IMR-90 (cell line): ENCODE data around the gene VAV1. TPM values are rescaled to one million over a fixed set of nuclear protein-coding genes. Genes with fewer than 3 reads are reported as not detected.

Experiments used
- ATAC-seq: fragments of 200-7000 bp; cut with Tn5 transposase; 2 replicates; pipeline ENCODE4 v1.9.1; 2020; ENCODE audit warnings: low read depth, mild to moderate bottlenecking, moderate library complexity
- BruUV-seq: library from RNA; stranded (reverse); fragments of 400-500 nt; replicated peaks from 2 replicates; lab custom pipeline; 2021; lab: Mats Ljungman, UMichigan
- CTCF ChIA-PET: fragments of 300-600 bp; formaldehyde crosslinking; extraction: SDS; loops from one replicate; lab custom pipeline; 2021; ENCODE audit warnings: antibody characterized with exemption; lab: Yijun Ruan, JAX
- POLR2A ChIA-PET: fragments of 300-600 bp; sonication (Branson Sonifier 250); formaldehyde crosslinking; loops from one replicate; lab custom pipeline; 2022; ENCODE audit warnings: antibody characterized with exemption; ENCODE audit not compliant: unreplicated experiment; lab: Charles Lee
- DNase-seq: peaks from one replicate; pipeline ENCODE4 v3.0.0; 2013
- H2AFZ ChIP-seq: replicated peaks from 2 replicates; pipeline ENCODE3; 2013; ENCODE audit warnings: low read length, mild to moderate bottlenecking; ENCODE audit not compliant: poor library complexity
- H2AK5ac ChIP-seq: 2 replicates; pipeline ENCODE4 v1.6.1; 2013; ENCODE audit warnings: low read depth, low read length, inconsistent platforms
- H2AK9ac ChIP-seq: replicated peaks from 2 replicates; pipeline ENCODE3; 2013; ENCODE audit warnings: mild to moderate bottlenecking, low read depth, low read length, moderate library complexity; ENCODE audit not compliant: poor library complexity
- H2BK120ac ChIP-seq: 2 replicates; pipeline ENCODE4 v1.6.1; 2013; ENCODE audit warnings: low read depth, low read length, inconsistent platforms
- H2BK15ac ChIP-seq: 3 replicates; pipeline ENCODE4 v1.6.1; 2013; ENCODE audit warnings: low read depth, low read length, inconsistent platforms
- H2BK20ac ChIP-seq: 2 replicates; pipeline ENCODE4 v1.6.1; 2013; ENCODE audit warnings: low read depth, mild to moderate bottlenecking, inconsistent platforms, low read length, moderate library complexity
- H2BK5ac ChIP-seq: 2 replicates; pipeline ENCODE4 v1.6.1; 2013; ENCODE audit warnings: mild to moderate bottlenecking, low read depth, low read length, inconsistent platforms; ENCODE audit not compliant: poor library complexity, severe bottlenecking
- H3K14ac ChIP-seq: replicated peaks from 2 replicates; pipeline ENCODE4 v1.6.1; 2013; ENCODE audit warnings: low read depth, low read length, inconsistent platforms
- H3K18ac ChIP-seq: 2 replicates; pipeline ENCODE4 v1.6.1; 2013; ENCODE audit warnings: low read depth, low read length, control low read depth
- H3K23ac ChIP-seq: 2 replicates; pipeline ENCODE4 v1.6.1; 2013; ENCODE audit warnings: low read depth, low read length, inconsistent platforms
- H3K27ac ChIP-seq: 2 replicates; pipeline ENCODE4 v1.5.1; 2013; ENCODE audit warnings: mild to moderate bottlenecking, control low read depth, low read length; ENCODE audit not compliant: insufficient read depth
- H3K27me3 ChIP-seq: 2 replicates; pipeline ENCODE4 v1.6.1; 2013; ENCODE audit warnings: low read length; ENCODE audit not compliant: control insufficient read depth, insufficient read depth
- H3K36me3 ChIP-seq: 2 replicates; pipeline ENCODE4 v1.6.1; 2013; ENCODE audit warnings: low read length, mixed read lengths; ENCODE audit not compliant: control insufficient read depth, insufficient read depth
- H3K4ac ChIP-seq: 2 replicates; pipeline ENCODE4 v1.6.1; 2013; ENCODE audit warnings: low read depth, low read length, inconsistent platforms
- H3K4me1 ChIP-seq: 2 replicates; pipeline ENCODE4 v1.6.1; 2013; ENCODE audit warnings: low read length, mixed read lengths; ENCODE audit not compliant: control insufficient read depth, insufficient read depth
- H3K4me2 ChIP-seq: 2 replicates; pipeline ENCODE4 v1.6.1; 2013; ENCODE audit warnings: low read depth, mild to moderate bottlenecking, control low read depth, low read length, moderate library complexity
- H3K4me3 ChIP-seq: 2 replicates; pipeline ENCODE4 v1.5.1; 2013; ENCODE audit warnings: low read depth, mild to moderate bottlenecking, control low read depth, low read length, moderate library complexity; ENCODE audit not compliant: insufficient read depth
- H3K56ac ChIP-seq: 2 replicates; pipeline ENCODE4 v1.6.1; 2013; ENCODE audit warnings: low read length, inconsistent platforms; ENCODE audit not compliant: insufficient read depth; ENCODE audit errors: extremely low read depth
- H3K79me1 ChIP-seq, 2 experiments: 2 replicates each; pipeline ENCODE4 v1.6.1; 2013; ENCODE audit warnings: low read length in 2 of 2, inconsistent platforms in 1 of 2, low read depth in 1 of 2
- H3K9ac ChIP-seq: 2 replicates; pipeline ENCODE4 v1.6.1; 2013; ENCODE audit warnings: low read depth, low read length, control low read depth
- H3K9me1 ChIP-seq: 2 replicates; pipeline ENCODE4 v1.6.1; 2013; ENCODE audit warnings: low read length, inconsistent platforms; ENCODE audit not compliant: insufficient read depth
- H3K9me3 ChIP-seq: 2 replicates; pipeline ENCODE4 v1.6.1; 2013; ENCODE audit warnings: low read length; ENCODE audit not compliant: control insufficient read depth, insufficient read depth
- H4K20me1 ChIP-seq: 2 replicates; pipeline ENCODE4 v1.6.1; 2013; ENCODE audit warnings: low read length, inconsistent platforms; ENCODE audit not compliant: insufficient read depth
- H4K5ac ChIP-seq: 2 replicates; pipeline ENCODE4 v1.6.1; 2013; ENCODE audit warnings: mild to moderate bottlenecking, low read depth, low read length, control low read depth
- H4K8ac ChIP-seq, 2 experiments: 2 replicates each; pipeline ENCODE4 v1.6.1; 2013; ENCODE audit warnings: low read depth in 2 of 2, low read length in 2 of 2, control low read depth in 1 of 2, inconsistent platforms in 1 of 2
- H4K91ac ChIP-seq: 2 replicates; pipeline ENCODE4 v1.6.1; 2013; ENCODE audit warnings: low read depth, low read length, inconsistent platforms; ENCODE audit not compliant: insufficient read depth
- BHLHE40 ChIP-seq: fragments of 150-350 bp; IDR thresholded peaks from 2 replicates; pipeline ENCODE4 v1.6.1; 2016; ENCODE audit warnings: mild to moderate bottlenecking, low read depth, low read length
- CEBPB ChIP-seq: IDR thresholded peaks from 2 replicates; pipeline ENCODE4 v1.6.1; 2012; ENCODE audit warnings: low read depth, low read length, improper control_type of control experiment
- CHD1 ChIP-seq: IDR thresholded peaks from 2 replicates; pipeline ENCODE4 v1.6.1; 2012; ENCODE audit warnings: low read depth, low read length, improper control_type of control experiment
- ELK1 ChIP-seq: fragments of 150-350 bp; IDR thresholded peaks from 2 replicates; pipeline ENCODE4 v1.6.1; 2016; ENCODE audit warnings: low read depth, mild to moderate bottlenecking, low read length, moderate library complexity, borderline replicate concordance
- FOS ChIP-seq: fragments of 150-350 bp; IDR thresholded peaks from 2 replicates; pipeline ENCODE4 v1.6.1; 2016; ENCODE audit warnings: low read depth, low read length
- POLR2A ChIP-seq: IDR thresholded peaks from 2 replicates; pipeline ENCODE4 v1.6.1; 2012; ENCODE audit warnings: mild to moderate bottlenecking, low read depth, low read length
- SMC3 ChIP-seq: fragments of 150-350 bp; IDR thresholded peaks from 2 replicates; pipeline ENCODE4 v1.6.1; 2016; ENCODE audit warnings: low read depth, mild to moderate bottlenecking, antibody characterized with exemption, low read length, moderate library complexity
- WGBS, 2 experiments: methylation state at CpG; one replicate each; pipeline versions ENCODE4 v1.1.5 to v1.1.7; 2013; ENCODE audit warnings: missing lambda C conversion rate in 2 of 2; ENCODE audit not compliant: insufficient read length in 1 of 2; ENCODE audit errors: extremely low coverage in 2 of 2; 5-methylcytosine and 5-hydroxymethylcytosine counted together
- dilution Hi-C: fragments of 300-500 bp; cut with HindIII; formaldehyde crosslinking; loops from one replicate; pipeline ENCODE4 v1.14.3; 2018; ENCODE audit warnings: low sequenced_read_pairs; ENCODE audit not compliant: unreplicated experiment
- in situ Hi-C: fragments of 300-500 bp; cut with MboI; formaldehyde crosslinking; loops from 3 replicates; pipeline ENCODE4 v1.14.3; 2019; ENCODE audit warnings: low sequenced_read_pairs, inconsistent platforms, mixed read lengths
- intact Hi-C: fragments of 100-400 bp; cut with micrococcal nuclease; formaldehyde crosslinking; loops from 2 replicates; pipeline ENCODE4 v1.10.0; 2022
- polyA plus RNA-seq, 3 experiments: library from polyadenylated mRNA; depleted of rRNA; stranded (reverse); fragments of >200 nt; gene quantifications; 2 replicates each; pipeline ENCODE4 v1.2.3, GENCODE V29; 2012; ENCODE audit warnings: low replicate concordance in 1 of 3
- total RNA-seq: library from RNA; depleted of rRNA; stranded (reverse); fragments of >200 nt; gene quantifications from 2 replicates; pipeline ENCODE4 v1.2.3, GENCODE V29; 2012

VAV1 gene
- total and polyA plus RNA-seq, 2 of the 4 experiments (the other 2 are of a cell fraction) = not detected

- H3K4me3 ChIP-seq = peak overlapping the region; percentile 58
- H3K27me3 ChIP-seq = no peaks in the 10 kb centered on the region
- peak overlapping the region; percentile 88 for H3K4ac ChIP-seq
- H2AFZ ChIP-seq = peak overlapping the region; percentile 99
- H3K36me3 ChIP-seq = peaks cover 8% of the 10 kb centered on the region; the same call in 1 of the 2 replicates
- no peaks in the 10 kb centered on the region for H3K9me3 ChIP-seq
- peak overlapping the region; percentile 21 for H4K5ac ChIP-seq
- ChIA-PET CTCF (interaction anchor here (0.6 to 3.6 kb wide), 6 partner anchors 16 to 357 kb away, joined by 3 to 25 read pairs (median 3); no protein-coding TSS in a partner anchor), POLR2A (no interaction called here)
- BruUV-seq = no TSS peak
- intact Hi-C loops = loop anchor here (1.0 to 10.0 kb wide), 8 partner anchors 105 to 610 kb away; partner anchors contain the start of genes ALKBH7, KHSRP, TNFSF9 and ZNF557
- no peak overlapping the region for H2BK15ac ChIP-seq
- peak overlapping the region; percentile 89 for H3K27ac ChIP-seq
- H2AK9ac ChIP-seq = peak overlapping the region; percentile 98
- H3K14ac ChIP-seq = peak overlapping the region; percentile 50; the same call in 1 of the 2 replicates
- DNase-seq (no peak), ATAC-seq (no peak)
- WGBS, 2 experiments = 0% methylated on average over 3 of the region's 16 CpGs; no CpG with 5 or more reads in 1 of the 2 experiments
- in situ Hi-C loops = loop anchor here (10.0 kb wide), 2 partner anchors 128 to 222 kb away; no protein-coding TSS in a partner anchor
- no peaks in the 10 kb centered on the region for H4K20me1 ChIP-seq
- no peak overlapping the region; the same call in 1 of the 2 replicates for H3K18ac ChIP-seq
- peak overlapping the region; percentile 81 for H3K4me2 ChIP-seq
- H3K23ac ChIP-seq = peak overlapping the region; percentile 92; the same call in 1 of the 2 replicates
- H2BK120ac ChIP-seq = peak overlapping the region; percentile 56
- H3K56ac ChIP-seq = peak overlapping the region; percentile 76
- H2BK5ac ChIP-seq = peak overlapping the region; percentile 46
- H3K9me1 ChIP-seq = peaks cover 7% of the 10 kb centered on the region; the same call in 1 of the 2 replicates
- peaks cover 0 to 48% of the 10 kb centered on the region in 2 experiments for H3K79me1 ChIP-seq
- peaks cover 13% of the 10 kb centered on the region for H3K4me1 ChIP-seq
- no peak overlapping the region for H2BK20ac ChIP-seq
- TF ChIP-seq ELK1 (no peak), BHLHE40 (no peak), SMC3 (no peak), FOS (no peak), CHD1 (no peak), POLR2A (no peak), CEBPB (no peak)
- H2AK5ac ChIP-seq = no peak overlapping the region; the same call in 1 of the 2 replicates
- dilution Hi-C loops = no loop called here
- peak overlapping the region; percentile 0; the same call in 1 of the 2 replicates for H4K91ac ChIP-seq
- H3K9ac ChIP-seq = peak overlapping the region; percentile 66
- peak overlapping the region; percentile 19 to 88; a peak in 3 of 4 replicates for H4K8ac ChIP-seq
These were observed 35.6 kb upstream of the VAV1 start for GRCh38 chr19:6736917-6737283.
